ENCODE results near the gene NCAPG2.

NCAPG2 gene

DNA sequence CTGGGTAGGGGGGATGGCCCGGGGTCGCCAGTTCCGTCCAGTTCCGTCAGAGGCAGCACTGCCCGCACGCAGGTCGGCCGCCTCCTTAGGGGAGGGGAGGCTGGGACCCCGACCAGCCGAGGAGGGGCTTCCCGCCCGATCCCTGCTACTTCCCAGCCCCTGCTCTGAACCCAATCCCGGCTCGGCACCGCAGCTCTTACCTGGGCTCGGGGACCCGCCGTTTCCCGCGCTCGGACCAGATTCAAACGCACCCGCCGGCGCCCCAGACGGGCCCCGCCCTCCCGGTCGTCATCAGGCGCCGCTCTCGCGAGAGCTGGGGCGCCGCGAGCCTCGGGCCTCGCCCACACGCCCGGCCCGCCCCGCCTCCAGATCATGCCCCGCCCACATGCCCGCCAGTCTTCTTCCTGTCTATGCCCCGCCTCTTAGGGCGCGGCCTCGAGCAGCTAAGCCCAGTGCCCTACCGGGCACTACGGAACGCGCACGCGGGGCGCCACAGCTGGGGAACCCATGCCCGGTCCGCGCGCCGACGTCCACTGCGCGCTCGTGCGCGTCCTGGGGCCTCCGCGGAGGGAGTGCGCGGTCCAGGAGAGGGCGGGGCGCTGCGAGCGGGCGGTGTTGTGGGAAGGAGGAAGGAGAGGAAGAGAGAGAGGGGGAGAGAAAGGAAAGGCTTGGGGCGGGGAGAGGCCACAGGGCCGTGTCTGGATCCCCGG lies at the start of gene NCAPG2:
Gene NCAPG2, minus strand, starts transcription at position 281 of the 710 bp plus-strand sequence. CDS start 2,905 bp downstream, outside the sequence.
- peak; percentile 95 for DNase-seq (ENCODE audit: insufficient read length, low spot score)
- FAIRE-seq, result peak; percentile 83

DNA sequence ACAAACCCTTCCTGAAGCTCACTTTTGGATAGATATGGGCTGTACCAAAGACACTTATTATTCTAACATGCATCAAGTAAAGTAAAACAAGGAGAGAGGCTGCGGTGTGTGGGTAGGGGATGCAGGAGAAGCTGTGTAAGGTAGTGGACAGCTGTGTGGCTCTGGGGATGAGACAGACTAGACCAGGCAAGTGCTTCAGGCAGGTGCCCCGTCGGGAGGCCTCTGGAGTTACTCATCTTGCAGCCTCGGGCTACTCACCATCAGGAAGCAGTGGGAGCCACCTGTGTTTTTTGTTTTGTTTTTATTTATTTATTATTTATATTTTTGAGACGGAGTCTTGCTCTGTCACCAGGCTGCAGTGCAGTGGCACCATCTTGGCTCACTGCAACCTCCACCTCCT lies 49.3 kb upstream of the NCAPG2 start:
- no peak for DNase-seq (ENCODE audit: insufficient read length, low spot score)
- FAIRE-seq, result no peak

- FAIRE-seq, result no peak
Measured at GRCh38 chr7:158751751-158752150, 47.1 kb upstream of the NCAPG2 start.

DNA sequence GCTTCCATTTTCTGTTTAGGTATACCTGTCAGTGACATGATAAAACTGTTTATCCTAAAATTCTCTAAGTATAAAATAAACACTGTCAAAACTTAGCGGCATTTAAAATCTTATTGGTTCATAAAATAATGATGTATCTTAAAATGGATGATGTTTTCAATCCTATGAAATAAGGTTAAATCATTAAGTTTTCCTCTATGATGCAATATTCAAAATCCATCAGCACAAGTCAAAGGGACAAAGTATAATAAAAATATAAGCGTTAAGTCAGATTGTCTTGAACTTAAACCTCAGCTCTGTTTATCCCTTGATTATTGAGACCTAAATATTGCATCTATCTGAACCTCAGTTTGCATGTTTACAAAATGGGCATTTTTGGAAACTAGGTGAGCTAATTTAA lies 46.6 kb upstream of the NCAPG2 start:
- DNase-seq (ENCODE audit: insufficient read length, low spot score), result no peak
- FAIRE-seq, result no peak

More at GRCh38 chr7:158751751-158752150, 47.1 kb upstream of the NCAPG2 start:
- DNase-seq (ENCODE audit: insufficient read length, low spot score), result no peak

DNA sequence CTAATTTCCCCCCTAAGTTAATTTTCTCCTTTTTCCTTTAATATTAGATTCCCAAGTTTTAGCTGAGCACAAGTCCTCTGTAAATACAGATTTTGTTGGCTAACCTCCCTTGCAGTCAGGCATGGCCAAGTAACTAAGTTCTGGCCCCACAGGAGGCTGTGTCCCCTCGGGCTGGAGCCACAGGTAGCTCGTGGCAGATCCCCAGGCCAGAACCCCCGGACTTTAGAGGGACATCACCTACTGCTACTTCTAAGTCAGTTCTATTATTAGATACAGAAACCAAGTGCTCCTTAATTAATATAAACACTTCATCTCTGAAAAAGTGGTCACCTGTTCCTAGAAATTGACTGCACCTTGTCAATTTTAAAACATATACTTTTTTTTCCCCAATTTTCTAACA lies 46.1 kb upstream of the NCAPG2 start:
- FAIRE-seq (no peak), DNase-seq (ENCODE audit: insufficient read length, low spot score) (no peak)

DNA sequence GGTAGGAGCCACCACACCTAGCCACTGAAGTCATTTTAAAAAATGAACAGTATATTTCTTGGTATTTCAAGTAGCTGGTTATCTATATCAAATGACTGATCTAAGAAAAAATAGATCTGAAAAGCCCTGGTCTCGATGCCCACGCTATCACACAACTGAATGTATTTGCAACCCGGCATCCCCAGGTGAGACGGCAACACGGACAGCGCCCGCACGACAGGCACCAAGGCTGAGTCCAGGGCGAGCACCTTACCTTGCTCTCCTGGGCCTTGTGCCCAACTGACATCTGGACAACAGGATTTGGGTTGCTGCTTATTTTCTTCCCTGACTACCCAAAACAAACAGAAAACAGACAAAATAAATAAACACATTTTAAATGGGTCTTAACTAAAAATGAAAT lies 44.8 kb upstream of the NCAPG2 start:
- FAIRE-seq, result no peak

GRCh38 chr7:158748335-158748734 lies 43.7 kb upstream of the NCAPG2 start:
- no peak for FAIRE-seq
- no peak for DNase-seq (ENCODE audit: insufficient read length, low spot score)

More for the DNA sequence above, 44.8 kb upstream of the NCAPG2 start:
- no peak for DNase-seq (ENCODE audit: insufficient read length, low spot score)

DNA sequence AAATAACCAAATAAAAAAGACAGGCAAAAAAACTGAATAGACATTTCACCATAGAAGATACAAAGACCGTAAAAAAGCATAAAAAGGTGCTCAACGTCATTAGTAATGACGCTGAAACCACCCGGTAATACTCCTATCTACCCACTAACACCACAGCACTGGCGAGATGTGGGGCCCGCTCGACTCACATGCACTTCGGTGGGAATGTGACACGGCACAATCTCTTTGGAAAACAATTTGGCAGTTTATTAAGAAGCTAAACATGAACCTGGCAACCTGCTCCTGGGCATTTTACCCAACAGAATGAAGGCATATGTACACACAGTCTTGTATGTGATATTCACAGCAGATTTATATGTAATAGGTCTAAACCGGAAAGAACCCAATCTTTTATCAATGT lies 42.8 kb upstream of the NCAPG2 start:
- FAIRE-seq (no peak), DNase-seq (ENCODE audit: insufficient read length, low spot score) (no peak)

GRCh38 chr7:158746957-158747356 lies 42.4 kb upstream of the NCAPG2 start:
- FAIRE-seq, result no peak
- DNase-seq (ENCODE audit: insufficient read length, low spot score), result no peak

DNA sequence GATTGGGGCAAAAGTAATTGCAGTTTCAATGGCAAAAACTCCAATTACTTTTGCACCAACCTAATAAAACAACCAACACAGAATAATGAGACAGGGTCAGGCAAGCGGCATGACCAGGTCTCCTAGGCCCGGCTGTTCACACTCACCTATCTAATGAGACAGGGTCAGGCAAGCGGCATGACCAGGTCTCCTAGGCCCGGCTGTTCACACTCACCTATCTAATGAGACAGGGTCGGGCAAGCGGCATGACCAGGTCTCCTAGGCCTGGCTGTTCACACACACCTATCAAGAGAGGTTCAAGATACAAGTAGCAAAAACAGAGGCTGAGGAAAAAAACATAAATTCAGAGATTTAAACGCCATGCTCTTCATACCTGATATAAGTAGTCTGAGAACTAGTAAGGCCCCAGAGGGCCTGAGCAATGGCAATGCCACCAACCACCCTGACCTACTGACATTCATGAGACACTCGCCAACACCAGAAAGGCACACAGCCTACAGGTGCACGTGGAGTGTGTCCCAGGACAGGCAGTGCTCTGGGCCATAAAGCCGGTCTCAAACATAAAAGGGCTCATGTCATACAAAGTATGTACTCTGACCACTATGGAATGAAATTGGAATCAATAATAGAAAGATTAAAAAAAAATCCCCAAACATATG lies 40.6 kb upstream of the NCAPG2 start:
- FAIRE-seq, result peak; percentile 26
- no peak for DNase-seq (ENCODE audit: insufficient read length, low spot score)

DNA sequence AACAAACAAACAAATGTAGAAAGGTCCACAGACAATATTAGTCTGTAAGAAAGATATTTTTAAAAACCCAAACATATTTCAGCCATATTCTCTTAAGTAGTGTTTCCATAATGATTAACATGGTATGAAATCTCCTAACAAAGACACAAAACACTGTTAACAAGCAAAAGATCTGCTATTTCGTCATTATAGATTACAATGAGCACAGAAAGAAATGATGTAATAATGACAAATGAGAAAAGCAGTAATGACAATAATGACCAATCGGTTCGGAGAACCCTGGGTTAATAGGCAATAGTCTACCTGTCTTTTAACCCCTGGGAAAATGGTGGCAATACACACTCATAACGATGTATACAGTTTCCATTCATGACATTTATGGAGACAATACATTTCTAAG lies 39.5 kb upstream of the NCAPG2 start:
- FAIRE-seq (no peak), DNase-seq (ENCODE audit: insufficient read length, low spot score) (no peak)

GRCh38 chr7:158743219-158743618 lies 38.6 kb upstream of the NCAPG2 start:
- FAIRE-seq, result no peak

DNA sequence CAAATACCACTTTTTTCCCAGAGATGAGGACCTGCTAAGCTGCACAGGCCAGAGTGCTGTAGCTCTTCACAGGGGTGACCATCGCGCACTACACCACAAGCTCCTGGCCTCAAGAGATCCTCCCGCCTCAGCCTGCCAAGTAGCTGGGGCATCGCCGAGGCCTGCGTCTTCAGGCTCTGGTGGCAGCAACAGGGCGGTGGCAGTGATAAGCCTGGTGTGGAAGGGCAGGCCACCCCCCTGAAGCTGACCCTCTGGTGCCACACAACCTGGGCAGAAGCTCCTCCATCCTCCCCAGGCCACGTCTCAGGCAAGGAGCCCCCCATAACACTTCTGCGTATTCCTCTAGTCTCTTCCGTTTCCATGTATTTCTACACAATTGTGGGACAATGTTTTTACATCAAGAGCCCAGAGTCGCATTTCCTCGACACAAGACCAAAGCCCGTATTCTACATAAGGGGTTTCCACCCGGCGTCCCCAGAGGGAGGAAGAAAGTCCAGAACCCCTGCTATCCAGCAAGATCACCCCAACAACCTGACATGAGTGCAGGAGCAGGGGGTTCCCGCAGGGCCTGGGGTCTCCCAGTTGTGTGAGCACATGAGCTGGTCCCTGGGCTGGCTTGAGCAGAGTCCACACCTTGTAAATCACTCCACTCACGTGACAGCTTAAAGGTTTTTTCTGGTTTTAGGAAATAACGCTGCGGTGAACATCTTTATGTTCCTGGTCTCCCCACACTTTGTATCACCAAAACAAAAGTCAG lies 37.6 kb upstream of the NCAPG2 start:
- no peak for FAIRE-seq

More at GRCh38 chr7:158743219-158743618, 38.6 kb upstream of the NCAPG2 start:
- no peak for DNase-seq (ENCODE audit: insufficient read length, low spot score)

DNA sequence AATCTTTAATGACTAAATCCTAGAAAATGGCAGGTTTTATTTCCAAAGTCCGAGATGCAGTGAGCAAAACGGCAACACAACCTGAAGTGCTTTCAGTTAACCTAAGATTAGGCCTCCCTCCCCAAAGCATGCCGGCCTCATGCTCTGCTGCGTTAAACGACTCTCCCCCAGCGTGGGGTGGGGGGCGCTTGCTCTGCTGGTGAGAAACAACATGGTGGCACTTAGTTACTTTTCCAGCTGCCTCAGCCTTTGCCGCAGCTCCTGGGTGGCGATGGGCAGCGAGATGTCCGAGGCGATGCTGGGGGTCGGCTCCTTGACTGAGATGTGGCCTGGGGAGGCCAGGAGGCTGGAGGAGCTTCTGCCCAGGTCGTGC lies 36.7 kb upstream of the NCAPG2 start:
- FAIRE-seq (no peak), DNase-seq (ENCODE audit: insufficient read length, low spot score) (no peak)

More for the DNA sequence above, 37.6 kb upstream of the NCAPG2 start:
- no peak for DNase-seq (ENCODE audit: insufficient read length, low spot score)

- no peak for DNase-seq (ENCODE audit: insufficient read length, low spot score)
- no peak for FAIRE-seq
Measured at GRCh38 chr7:158740657-158741293, 36.2 kb upstream of the NCAPG2 start.

DNA sequence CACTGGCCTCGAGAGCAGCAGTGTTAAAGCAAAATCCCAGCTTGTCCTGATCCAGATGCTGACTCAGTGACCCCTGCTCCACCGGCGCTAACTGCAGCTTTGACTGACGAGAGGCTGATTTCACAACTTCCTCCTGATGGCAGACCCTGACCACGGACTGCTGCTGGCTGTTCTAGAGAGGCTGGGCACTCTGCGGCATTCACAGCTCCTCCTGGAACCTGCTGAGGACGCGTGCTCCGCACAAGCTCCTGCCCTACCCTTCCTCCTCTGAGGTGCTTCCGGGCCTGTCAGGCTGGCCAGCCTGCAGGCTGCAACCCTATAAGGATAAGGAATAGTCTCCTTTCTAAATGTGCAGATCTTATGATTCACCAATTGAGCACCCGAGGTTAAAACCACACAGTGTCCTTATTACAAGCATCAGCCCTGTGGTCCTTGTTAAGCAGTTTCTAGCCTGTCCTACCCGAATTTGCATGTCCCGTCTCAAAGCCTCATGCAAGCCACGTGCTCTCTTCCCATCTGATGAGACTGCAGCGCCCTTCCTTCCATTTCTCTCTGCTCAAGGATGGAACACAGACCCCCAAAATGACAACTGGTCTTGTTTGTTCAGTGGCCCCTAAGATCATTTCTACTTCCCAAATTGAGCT lies 35.5 kb upstream of the NCAPG2 start:
- no peak for DNase-seq (ENCODE audit: insufficient read length, low spot score)
- FAIRE-seq, result no peak

GRCh38 chr7:158738841-158739240 lies 34.2 kb upstream of the NCAPG2 start:
- FAIRE-seq, result no peak
- DNase-seq (ENCODE audit: insufficient read length, low spot score), result no peak

DNA sequence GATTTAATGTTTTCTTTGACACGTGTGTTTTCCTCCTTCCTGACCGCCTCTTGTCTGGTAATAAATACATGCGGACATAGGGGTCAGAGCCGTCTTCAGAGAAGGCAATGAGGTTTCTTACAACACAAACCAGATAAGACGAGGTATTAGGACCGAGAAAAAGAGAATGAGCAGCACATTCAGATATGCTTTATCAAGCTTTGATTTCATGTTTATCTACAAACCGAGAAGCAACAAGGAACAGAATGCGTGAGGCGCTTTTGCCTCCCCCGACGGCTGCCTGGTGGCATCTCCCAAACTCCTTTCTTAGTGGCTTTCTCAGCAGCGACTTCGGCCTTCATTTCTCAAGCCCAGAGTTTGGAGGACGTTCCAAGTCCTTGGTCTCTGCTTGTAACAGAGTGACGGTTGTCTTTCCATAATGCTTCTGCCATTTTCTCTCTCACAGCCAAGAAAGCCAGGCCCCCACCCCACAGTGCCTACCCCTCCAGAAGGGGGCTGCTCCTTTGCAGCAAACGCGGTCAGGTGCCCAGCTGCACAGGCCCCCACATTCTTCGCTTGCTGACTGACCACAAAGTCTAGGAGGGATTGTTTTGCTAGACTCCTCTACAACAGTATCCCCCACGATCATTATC lies 32.6 kb upstream of the NCAPG2 start:
- FAIRE-seq (no peak), DNase-seq (ENCODE audit: insufficient read length, low spot score) (no peak)

- FAIRE-seq (no peak), DNase-seq (ENCODE audit: insufficient read length, low spot score) (no peak)
Measured at GRCh38 chr7:158735935-158736334, 31.3 kb upstream of the NCAPG2 start.

- no peak for FAIRE-seq
- DNase-seq (ENCODE audit: insufficient read length, low spot score), result no peak
Measured at GRCh38 chr7:158734861-158735260, 30.3 kb upstream of the NCAPG2 start.

Measured in GM19239 (cell line).